GM12872 (cell line): ENCODE data around the gene SNX30.

Experiments
- TF ChIP-seq, protein P1 (sequence below): IDR thresholded peaks from 3 replicates; pipeline ENCODE4 v1.5.1; 2011; ENCODE audit warnings: low read depth, mild to moderate bottlenecking, low read length, moderate library complexity; ENCODE audit not compliant: insufficient read depth

Gene SNX30

DNA sequence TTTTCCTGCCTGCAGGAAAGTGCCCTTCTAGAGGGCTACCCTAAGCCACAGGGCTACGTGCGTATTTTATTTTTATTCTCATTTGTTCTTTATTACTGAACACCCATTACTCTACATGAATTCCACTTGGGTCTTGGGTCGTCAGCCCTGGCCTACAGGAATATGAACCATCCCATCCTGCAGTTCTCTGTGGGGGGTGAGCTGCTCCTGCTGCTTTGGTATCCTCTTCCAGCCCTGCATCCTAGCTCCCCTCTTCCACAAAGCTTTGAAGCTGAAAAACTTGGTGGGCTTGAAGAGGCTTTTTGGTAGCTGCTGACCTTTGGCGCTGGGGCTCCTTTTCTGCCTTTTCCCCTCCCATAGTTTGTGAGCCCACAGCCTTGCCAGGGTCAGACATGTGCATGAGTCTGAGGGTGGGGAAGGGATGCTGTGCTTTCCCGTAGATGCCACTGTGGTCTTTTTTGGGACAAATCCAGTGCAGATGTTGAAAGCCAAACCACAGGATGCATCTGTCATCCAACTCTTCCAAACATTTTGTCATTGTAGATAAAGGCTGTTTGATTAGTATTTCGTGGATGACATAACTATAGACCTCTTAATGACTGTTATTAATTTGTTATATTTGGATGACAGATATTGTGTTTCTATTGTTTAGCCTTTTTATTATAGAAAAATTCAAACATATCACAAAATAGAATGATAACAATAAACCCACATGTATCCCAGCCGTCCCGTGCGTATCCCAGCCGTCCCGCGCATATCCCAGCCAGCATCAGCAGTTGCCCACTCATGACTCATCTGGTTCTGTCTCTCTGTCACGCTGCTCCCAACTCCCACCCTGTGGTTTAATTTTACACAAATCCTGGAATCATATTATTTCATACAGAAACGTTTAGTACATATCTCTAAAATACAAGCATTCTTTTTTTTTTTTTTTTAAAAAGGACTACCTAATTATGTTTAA lies 96.2 kb downstream of the SNX30 start:
- TF ChIP-seq, protein P1, sequence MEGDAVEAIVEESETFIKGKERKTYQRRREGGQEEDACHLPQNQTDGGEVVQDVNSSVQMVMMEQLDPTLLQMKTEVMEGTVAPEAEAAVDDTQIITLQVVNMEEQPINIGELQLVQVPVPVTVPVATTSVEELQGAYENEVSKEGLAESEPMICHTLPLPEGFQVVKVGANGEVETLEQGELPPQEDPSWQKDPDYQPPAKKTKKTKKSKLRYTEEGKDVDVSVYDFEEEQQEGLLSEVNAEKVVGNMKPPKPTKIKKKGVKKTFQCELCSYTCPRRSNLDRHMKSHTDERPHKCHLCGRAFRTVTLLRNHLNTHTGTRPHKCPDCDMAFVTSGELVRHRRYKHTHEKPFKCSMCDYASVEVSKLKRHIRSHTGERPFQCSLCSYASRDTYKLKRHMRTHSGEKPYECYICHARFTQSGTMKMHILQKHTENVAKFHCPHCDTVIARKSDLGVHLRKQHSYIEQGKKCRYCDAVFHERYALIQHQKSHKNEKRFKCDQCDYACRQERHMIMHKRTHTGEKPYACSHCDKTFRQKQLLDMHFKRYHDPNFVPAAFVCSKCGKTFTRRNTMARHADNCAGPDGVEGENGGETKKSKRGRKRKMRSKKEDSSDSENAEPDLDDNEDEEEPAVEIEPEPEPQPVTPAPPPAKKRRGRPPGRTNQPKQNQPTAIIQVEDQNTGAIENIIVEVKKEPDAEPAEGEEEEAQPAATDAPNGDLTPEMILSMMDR, result no peak

GRCh38 chr9:112848316-112849151 lies 98.0 kb downstream of the SNX30 start:
- TF ChIP-seq, protein P1, result no peak

GRCh38 chr9:112849363-112849922 lies 98.9 kb downstream of the SNX30 start:
- TF ChIP-seq, protein P1, result no peak

DNA sequence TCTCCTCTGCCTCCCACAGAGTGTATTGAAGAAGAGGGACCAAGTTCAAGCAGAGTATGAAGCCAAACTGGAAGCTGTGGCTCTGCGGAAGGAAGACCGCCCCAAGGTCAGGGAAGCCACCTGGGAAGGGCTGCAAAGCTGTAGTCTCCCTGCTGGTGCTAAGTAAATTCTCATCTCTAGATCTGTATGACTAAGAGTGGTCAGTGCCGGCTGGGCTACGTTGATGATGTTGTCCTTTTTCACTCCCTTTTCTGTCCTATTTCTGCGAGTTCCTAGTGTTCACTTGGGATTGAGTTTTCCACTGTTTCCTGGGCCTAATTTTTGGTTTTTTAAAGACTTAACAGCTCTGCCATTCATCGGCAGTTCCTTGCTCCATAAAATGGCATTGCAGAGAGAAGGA lies 100.3 kb downstream of the SNX30 start:
- TF ChIP-seq, protein P1, result no peak

- TF ChIP-seq, protein P1, result no peak
Measured at GRCh38 chr9:112852741-112853504, 102.4 kb downstream of the SNX30 start.

- TF ChIP-seq, protein P1, result no peak
Measured at GRCh38 chr9:112853882-112854585, 103.5 kb downstream of the SNX30 start.
